ENCODE data around the gene ZNF324. TPM values are rescaled to one million over a fixed set of nuclear protein-coding genes. Genes with fewer than 3 reads are reported as not detected.

ZNF324 gene
- total RNA-seq, 4 donors from 2014 or later = 12.9 to 21.8 (median 15.6) TPM

- WGBS = 100% methylated on average over 2 of the region's 2 CpGs
Measured at GRCh38 chr19:58515259-58515658, 48.4 kb downstream of the ZNF324 start.

GRCh38 chr19:58516246-58516836 lies 49.5 kb downstream of the ZNF324 start:
- intact Hi-C loops (cut with DNase I) = no loop called here
- no peaks in the 10 kb centered on the region for H3K27me3 ChIP-seq
- peaks cover 51 to 71% (median 69%) of the 10 kb centered on the region in 4 donors for H3K4me1 ChIP-seq
- H3K36me3 ChIP-seq = peaks cover 15 to 36% (median 29%) of the 10 kb centered on the region in 4 donors
- H3K27ac ChIP-seq (replicated peaks in 1 of 4) = peak overlapping the region in 1 of 4 donors; percentile 27
- no peak for DNase-seq (ENCODE audit: extremely low spot score)
- H3K4me3 ChIP-seq = no peak overlapping the region
- 92% methylated on average over 15 of the region's 25 CpGs for WGBS
- TF ChIP-seq EP300 (IDR thresholded peaks at IDR 0.05) (no peak), POLR2A (IDR thresholded peaks at IDR 0.05; ENCODE audit: low read depth) (no peak), POLR2AphosphoS5 (IDR thresholded peaks at IDR 0.05) (no peak), CTCF (IDR thresholded peaks at IDR 0.05) (no peak)
- H3K9me3 ChIP-seq = no peaks in the 10 kb centered on the region

More at GRCh38 chr19:58515259-58515658, 48.4 kb downstream of the ZNF324 start:
- H3K27ac ChIP-seq (replicated peaks in 1 of 4) = peak overlapping the region in 3 of 4 donors; percentile 23 to 76 (median 69)
- no peaks in the 10 kb centered on the region for H3K27me3 ChIP-seq
- TF ChIP-seq CTCF (IDR thresholded peaks at IDR 0.05) = no peak
- TF ChIP-seq EP300 (IDR thresholded peaks at IDR 0.05) = no peak
- TF ChIP-seq POLR2A (IDR thresholded peaks at IDR 0.05; ENCODE audit: low read depth) = no peak
- TF ChIP-seq POLR2AphosphoS5 (IDR thresholded peaks at IDR 0.05) = no peak
- H3K4me3 ChIP-seq = no peak overlapping the region
- H3K36me3 ChIP-seq = peaks cover 15 to 36% (median 29%) of the 10 kb centered on the region in 4 donors
- intact Hi-C loops (cut with DNase I) = no loop called here
- no peaks in the 10 kb centered on the region for H3K9me3 ChIP-seq
- peaks cover 46 to 65% (median 62%) of the 10 kb centered on the region in 4 donors for H3K4me1 ChIP-seq
- no peak for DNase-seq (ENCODE audit: extremely low spot score)

- intact Hi-C loops (cut with DNase I) = no loop called here
- Histone ChIP-seq H3K27me3 (no peaks in the 10 kb centered on the region), H3K9me3 (no peaks in the 10 kb centered on the region), H3K36me3 (peaks cover 15 to 36% (median 29%) of the 10 kb centered on the region in 4 donors), H3K27ac (replicated peaks in 1 of 4) (peak overlapping the region in 2 of 4 donors; percentile 93 to 97), H3K4me1 (peaks cover 51 to 71% (median 69%) of the 10 kb centered on the region in 4 donors), H3K4me3 (no peak overlapping the region)
- TF ChIP-seq EP300 (IDR thresholded peaks at IDR 0.05) (no peak), CTCF (IDR thresholded peaks at IDR 0.05) (no peak)
- no peak for DNase-seq (ENCODE audit: extremely low spot score)
- WGBS = 88% methylated on average over 50 of the region's 65 CpGs
Measured at GRCh38 chr19:58516964-58517833, 50.3 kb downstream of the ZNF324 start.

- H3K9me3 ChIP-seq = no peaks in the 10 kb centered on the region
- WGBS = 6% methylated on average over 20 of the region's 22 CpGs
- peak overlapping the region; percentile 76 to 96 (median 82) for H3K4me3 ChIP-seq
- DNase-seq (ENCODE audit: extremely low spot score) = no peak
- intact Hi-C loops (cut with DNase I) = no loop called here
- peak overlapping the region; percentile 91 to 99 (median 95) for H3K27ac ChIP-seq (replicated peaks in 1 of 4)
- TF ChIP-seq POLR2AphosphoS5 (IDR thresholded peaks at IDR 0.05) (no peak), CTCF (IDR thresholded peaks at IDR 0.05) (peak; percentile 49 to 80 (median 70)), EP300 (IDR thresholded peaks at IDR 0.05) (no peak)
- no peaks in the 10 kb centered on the region for H3K27me3 ChIP-seq
- H3K4me1 ChIP-seq = peaks cover 50 to 68% (median 64%) of the 10 kb centered on the region in 4 donors
- H3K36me3 ChIP-seq = peaks cover 15 to 31% (median 25%) of the 10 kb centered on the region in 4 donors
Measured at GRCh38 chr19:58518256-58519086, 51.6 kb downstream of the ZNF324 start.

Data from esophagus muscularis mucosa (tissue), 4 donors.